GM21526 (cell line): Measurements from ENCODE around the gene HNMT.

Experiments used
- ATAC-seq: cut with Tn5 transposase; IDR thresholded peaks from one replicate; pipeline ENCODE4 v1.9.1; 2021; ENCODE audit warnings: moderate library complexity; ENCODE audit not compliant: unreplicated experiment, low FRiP score

The HNMT gene

DNA sequence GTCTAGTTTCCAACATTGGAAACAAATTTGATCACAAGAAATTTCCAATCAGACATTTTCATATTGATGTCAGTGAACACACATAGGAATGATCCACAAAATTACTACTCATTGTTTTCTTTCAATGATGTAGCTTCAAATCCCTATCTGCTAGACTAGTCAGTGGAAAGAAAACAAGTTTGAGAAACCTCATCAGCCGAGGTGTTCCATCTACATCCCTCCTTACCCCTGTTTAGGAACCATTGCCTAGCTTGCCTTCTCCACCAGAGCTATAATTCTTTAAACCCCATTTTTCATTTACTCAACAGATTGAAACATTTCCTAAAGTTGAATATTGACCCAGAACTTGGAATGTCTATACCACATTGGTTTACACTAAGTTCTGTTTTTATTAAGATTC is 45.3 kb downstream of the HNMT start:
- ATAC-seq, result no peak

DNA sequence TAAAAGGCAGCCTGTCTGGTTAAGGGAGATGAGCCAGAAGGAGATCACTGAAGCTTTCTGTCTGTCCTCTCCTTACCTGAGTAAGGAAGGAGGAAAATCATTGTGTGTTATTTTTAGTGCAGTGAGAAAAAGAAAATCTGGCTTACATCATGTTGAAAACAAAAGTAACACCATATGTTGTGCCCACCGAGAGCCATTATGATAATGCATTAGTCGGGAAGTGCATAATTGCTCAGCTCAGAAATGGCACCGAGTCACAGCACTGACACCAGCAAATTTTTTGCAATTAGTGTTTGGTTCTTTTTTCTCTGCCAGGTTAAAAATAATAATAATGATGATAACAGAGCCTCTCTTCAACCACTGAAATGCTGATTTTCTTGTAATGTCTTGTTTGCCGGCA is 46.6 kb downstream of the HNMT start:
- no peak for ATAC-seq

DNA sequence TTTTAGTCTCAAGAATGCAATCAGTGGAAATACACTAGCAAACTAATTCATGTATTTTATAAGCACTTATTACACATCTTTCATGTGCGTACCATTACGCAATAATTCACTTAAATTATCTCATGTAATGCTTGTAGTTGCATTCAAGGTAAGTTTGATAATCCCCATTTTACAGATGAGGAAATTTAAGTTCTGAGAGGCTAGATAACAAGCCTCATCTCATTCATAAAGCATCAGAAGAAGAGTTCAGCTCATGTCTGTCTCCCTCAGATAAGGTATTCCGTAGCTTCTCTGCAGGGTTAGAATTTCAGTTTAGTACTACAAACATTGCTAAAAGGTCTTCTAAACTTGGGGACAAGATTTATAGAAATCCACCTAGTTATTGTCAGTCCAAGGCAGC is 47.8 kb downstream of the HNMT start:
- no peak for ATAC-seq

DNA sequence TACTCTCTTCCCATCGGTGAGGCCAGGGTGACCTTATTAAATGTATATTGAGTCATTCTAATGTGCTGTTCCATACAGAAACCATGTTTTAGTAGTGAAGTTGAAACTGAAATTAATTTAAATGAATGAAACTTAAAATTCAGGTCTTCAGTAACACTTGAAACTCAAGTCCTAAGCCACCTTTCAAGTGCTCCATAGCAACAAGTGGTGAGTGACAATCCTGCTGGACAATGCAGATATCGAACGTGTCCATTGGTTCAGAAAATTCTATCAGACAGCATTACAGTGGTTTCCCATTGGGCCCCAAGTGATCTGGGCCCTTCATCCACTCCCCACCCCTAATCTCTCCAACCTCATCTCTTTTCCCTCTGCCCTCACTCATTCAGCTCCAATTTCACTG is 48.7 kb downstream of the HNMT start:
- no peak for ATAC-seq

DNA sequence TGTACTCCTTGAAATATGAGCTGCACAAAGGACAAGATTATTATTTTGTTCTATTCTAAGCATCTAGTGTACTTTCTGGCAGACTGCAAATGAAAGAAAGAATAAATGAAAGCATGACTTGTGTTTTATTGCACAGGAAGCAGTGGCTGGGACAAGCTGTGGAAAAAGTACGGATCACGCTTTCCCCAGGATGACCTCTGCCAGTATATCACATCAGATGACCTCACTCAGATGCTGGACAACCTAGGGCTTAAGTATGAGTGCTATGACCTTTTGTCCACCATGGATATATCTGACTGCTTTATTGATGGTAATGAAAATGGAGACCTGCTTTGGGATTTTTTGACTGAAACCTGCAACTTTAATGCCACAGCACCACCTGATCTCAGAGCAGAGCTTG is 49.4 kb downstream of the HNMT start:
- ATAC-seq, result no peak

DNA sequence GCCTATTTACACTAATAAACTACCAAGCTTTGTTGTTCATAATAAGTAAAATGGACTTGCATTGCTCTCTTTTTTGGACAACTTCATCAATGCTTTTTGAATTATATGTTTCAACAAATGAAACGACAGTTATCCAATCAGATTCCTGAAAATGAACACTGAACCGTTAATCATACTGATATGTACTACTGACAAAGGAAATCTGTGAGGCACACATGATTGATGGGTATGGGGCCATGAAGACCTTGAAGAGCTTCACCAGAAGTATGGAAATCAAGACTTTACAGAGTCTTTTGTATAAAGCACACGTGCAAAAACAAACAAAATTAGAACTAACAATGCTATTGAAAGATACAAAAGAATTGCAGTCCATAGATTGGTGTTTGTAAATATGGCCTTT is 51.2 kb downstream of the HNMT start:
- ATAC-seq, result no peak

DNA sequence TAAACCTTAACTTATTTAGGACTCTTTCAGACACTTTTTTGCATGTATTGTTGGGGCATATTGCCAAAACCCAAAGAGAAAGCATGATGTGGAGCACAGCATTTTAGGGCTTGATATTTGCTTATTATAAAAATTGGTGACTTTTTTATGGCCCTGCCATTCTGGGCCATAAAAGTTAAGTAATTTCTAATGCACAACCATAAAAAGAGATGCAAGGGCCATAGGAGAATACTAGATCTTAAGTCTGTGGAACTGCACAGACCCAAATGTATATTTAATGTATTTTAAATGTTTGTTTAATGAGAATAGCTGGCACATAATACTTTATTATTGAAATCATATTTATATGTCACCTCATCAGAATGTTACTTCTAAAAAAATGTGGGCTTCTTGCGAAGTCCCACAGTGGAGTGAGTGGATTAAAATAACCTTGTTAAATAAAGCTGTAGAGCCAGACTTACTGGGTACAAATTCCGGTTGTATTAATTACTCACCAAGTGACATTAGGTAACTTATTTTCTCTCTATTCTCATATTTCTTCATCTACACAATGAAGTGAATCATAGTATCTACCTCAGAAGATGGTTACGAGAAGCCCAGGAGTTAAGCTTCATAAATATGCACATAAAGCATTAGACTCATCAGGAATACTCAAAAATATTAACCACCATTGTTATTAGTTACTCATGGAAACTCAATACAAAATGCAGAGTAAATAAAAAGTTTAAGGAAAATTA is 52.2 kb downstream of the HNMT start:
- no peak for ATAC-seq

DNA sequence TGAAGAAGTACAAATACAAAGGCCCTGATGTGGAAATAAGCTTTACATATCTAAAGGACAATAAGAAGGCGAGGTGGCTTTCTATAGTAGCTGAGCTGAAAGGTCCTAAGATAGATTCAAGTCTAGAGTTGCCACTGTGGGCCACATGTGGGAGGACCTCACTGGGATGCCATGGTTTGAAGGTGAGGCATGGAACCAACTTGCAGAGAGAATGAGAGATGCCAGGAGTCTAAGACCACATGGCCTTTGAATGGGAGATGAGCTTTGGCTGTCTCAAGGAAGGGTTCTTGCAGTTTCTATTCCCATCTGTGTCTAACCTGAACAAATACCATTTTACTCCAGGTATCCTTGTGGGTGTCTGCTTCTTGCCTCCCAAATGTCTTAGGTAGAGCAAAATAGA is 53.6 kb downstream of the HNMT start:
- ATAC-seq, result no peak

DNA sequence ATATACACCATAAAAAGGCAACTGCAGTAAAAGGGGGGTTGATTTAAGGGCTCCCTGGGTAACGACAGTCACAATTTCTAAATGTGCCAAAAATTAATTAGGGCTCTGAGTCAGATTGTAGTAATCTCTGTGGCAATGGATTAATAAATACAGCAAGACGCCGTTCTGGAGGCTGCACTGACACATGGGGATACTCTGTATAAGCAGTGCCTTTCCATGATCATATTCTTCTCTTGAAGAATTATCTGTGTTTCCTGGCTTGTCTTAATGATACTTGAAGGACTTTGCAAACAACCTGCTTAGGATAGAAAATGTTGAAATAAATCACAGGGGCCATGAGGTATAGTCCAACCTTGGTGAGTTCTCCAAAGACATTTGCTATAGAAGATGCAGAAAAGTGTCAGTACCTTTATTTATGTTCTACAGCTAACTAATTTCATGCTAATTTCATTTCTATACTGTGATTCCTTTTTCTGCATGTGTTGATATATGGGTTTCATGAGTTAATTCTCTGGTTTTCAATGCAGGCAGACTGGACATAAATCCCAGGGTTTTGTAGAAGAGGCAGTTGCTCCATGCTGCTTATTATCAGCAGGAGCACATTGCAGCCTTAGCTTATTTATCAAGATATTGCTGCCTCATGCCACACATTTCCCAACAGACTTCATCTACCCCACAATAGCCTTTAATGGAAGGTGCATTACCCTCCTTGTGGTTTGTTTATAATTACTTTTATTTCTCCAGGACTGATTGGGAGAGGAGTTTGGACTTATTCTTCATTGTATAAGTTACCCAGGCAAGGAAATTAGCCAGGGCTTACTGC is 54.8 kb downstream of the HNMT start:
- no peak for ATAC-seq

DNA sequence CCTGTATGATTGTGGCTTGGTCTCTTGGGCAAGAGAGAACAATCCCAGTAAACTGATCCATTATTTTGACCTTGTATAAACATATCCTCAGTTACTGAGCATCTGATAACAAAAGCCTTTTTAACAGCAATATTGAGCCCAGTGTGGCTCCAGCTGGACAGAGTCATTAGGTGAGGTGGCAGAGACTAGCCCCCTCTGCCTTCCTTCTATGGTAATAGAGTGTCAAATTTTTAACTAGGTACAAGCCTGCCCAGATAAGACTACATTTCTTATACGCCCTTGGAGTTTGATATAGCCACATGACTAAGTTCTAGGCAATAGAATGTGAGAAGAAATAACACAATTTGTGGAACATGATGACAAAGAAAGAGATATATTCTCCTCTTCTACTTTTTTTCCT is 56.2 kb downstream of the HNMT start:
- no peak for ATAC-seq

DNA sequence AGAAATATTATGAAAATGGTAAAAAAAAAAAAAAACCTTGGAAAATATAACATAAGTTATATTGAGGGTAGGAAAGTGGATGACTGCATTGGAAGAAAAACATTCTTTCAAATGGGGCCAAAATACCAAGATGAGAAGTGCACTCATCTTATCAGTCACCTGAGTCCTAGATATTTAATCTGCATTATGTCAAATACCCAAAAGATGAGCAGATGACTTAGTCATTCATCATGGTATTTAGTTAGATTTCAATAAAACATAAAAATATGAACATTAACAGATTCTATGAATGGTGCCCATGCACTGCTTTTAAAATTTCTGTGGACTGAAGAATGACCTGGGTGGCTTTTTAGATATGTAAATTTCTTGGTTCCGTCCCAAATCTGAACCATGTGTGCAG is 56.9 kb downstream of the HNMT start:
- ATAC-seq, result no peak

DNA sequence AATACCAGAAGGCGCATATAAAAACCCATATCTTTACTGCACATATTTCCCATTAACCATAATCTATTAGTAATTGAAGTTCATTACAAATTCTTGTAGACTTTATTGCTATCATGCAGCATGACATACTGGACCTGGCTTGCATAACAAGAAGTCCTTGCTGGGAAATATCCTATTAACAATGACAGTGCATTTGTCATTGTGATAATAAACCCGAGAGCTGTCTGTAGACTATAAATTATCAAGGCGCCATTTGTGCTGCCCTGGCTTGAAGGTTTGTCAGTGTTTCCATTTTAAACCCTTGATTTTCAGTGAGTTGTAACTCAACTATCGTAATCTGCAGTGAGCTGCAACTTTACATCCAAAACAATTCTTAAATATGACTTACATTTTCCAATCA is 59.0 kb downstream of the HNMT start:
- no peak for ATAC-seq

DNA sequence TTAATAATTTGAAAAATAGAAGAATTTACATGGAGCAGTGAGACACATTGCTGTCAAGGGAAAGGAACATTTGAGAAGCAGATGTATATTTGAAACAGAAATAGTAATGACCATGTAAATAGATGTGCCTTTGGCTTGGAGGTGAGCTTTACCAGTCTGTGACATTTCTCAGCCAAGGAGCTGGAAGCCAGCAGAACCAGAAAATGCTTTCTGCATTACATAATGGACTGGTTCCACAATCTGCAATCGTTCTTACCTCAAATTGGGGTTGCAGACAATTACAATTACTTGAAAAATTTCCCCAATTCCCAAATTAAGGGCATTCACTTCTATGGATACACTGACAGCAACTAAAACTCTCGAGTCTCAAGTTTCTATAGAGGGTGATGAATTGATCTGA is 59.7 kb downstream of the HNMT start:
- ATAC-seq, result no peak

DNA sequence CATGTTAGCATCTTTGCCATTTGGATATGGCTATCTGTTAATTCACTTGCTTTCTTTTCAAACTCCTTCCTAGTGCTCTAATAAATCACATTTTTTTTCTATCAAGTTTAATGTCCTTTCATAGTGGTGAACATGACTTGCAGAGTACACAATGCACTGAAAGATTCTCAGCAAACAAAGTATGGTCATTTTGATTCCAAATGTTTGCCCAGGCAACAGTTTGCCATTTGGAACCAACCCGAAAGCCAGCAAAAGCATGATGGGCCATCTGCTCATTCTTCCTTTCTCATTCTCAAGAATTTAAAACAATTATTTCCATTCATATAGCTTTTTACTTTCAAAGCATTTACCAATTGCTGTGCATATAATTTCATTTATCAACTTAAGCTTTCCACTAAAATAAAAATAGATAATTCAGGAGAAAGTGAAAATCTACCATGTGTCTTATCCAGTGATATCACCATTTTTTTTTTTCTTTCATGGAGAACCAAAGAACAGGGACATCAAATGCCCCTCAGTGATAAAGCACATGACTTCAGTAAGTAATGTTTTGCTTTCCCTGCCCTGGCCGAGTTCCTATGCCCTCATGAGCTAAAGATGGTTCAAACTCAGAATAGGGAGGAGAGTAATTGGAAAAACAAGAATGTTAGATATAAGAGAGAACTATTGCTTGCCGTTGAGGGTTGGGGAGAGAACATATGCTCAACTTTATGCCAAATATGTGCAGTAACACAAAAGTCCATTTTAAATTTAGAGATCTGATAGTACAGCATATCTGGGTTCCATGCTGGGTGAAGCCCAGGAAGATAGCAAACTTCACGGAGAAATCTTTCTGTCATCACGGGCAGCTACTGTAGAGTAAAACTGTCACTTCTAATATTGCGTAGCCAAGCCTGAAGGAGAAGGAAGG is 62.1 kb downstream of the HNMT start:
- ATAC-seq, result no peak

DNA sequence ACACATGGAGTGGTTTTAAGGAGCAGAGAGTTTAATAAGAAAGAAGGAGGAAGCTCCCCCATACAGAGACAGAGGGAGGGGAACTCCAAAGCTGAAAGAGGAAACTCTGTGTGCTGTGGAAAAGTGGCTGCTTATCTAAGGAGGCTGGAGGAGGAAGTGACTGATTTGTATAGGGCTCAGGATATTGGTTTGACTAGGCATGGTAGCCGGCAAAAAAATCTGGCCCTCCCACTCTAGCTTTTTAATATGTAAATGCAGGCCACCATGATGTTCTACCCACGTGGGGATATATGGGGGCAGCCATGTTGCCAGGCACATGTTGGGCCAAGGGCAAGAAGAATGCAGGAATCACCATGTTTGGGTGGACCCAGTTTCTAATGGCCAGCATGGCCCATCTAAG is 64.3 kb downstream of the HNMT start:
- ATAC-seq, result no peak

DNA sequence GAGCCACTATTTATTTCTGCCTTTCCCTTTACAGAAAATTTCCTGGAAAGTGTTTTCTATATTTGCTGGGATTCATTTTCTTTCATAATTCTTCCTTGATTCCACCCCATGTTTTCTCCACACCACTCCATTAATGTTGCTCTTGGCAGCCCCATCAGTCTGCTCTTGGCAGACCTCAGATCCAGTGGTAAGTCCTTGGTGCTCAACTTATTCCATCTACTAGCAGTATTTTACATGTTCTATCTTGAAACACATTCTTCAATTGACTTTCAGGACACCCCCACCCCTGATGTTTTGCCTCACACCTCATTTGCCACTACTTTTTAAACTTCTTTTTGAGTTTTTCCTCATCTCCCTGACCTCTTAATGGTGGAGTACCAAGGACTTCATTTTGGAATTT is 65.0 kb downstream of the HNMT start:
- ATAC-seq, result no peak

DNA sequence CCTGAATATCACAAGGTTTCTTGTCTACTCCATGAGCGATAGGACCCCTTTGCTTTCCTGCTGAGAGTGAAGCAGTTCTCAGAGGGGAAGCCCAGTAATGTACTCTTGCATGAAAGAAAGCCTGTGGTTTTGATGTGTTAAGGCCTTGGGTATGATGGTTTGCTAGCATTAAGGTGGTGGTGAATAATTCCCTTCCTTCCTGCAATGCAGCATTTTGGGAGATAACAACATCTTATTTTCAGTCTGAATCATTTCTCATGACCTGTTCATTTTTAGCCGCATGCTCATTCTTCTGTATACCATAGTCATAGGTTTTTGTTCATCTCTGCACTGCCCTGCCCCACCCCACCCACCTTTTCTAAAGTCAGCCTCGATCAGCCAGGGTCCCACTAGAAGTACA is 66.2 kb downstream of the HNMT start:
- ATAC-seq, result peak; percentile 55

DNA sequence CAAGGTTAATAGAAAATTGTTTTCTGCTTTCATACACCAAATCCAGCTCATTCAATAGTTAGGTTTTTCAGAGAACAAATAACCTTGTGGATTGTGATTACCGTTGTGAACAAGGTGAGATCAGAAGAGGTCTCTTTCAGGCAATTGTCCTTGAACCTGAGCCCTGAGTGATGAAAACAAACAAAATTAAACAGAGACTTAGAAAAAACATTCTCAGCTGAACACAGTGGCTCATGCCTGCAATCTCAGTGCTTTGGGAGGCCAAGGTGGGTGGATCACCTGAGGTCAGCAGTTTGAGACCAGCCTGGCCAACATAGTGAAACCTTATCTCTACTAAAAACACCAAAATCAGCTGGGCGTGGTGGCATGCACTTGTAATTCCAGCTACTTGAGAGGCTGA is 68.1 kb downstream of the HNMT start:
- ATAC-seq, result no peak

DNA sequence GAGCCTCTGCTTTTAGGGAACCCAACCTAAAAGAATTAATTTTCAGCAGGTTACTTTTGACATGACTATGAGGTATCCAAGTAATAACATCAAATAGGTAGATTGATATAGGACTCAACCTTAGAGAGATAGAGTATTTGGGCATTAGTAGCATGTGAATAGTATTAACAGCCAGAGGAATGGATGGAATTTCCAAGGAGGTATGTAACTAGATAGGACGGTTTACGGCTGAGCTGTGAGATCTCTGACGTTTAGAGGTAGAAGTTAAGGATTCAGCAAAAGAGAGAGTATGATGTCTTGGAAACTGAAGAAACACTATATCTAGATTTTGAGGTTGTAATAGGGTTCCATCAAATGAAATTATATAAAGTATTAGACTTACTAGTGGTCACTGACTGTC is 70.3 kb downstream of the HNMT start:
- no peak for ATAC-seq

DNA sequence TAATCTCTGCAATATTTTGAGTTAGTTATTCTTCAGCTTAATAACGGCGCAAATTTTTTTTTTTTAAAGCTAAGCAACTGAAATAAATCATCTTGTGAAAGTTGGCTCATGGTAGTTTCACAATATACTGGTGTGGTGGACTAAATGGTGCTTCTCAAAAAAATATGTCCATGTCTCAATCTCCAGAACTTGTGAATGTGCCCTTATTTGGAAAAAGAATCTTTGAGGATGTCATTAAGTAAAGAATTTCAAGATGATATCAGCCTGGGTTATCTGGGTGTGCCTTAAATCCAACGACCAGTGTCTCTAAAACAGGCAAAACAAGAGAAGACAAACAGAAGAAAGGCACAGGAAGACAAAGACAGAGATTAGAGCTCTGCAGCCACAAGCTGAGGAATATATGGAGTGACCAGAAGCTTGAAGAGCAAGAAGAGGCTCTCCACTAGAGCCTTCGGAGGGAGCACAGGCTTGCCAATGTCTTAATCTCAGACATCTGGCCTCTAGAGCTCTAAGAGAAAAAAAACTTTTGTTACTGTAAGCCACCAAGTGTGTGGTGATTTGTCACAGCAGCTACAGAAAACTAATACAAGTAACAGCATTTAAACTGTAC is 71.4 kb downstream of the HNMT start:
- ATAC-seq, result no peak

DNA sequence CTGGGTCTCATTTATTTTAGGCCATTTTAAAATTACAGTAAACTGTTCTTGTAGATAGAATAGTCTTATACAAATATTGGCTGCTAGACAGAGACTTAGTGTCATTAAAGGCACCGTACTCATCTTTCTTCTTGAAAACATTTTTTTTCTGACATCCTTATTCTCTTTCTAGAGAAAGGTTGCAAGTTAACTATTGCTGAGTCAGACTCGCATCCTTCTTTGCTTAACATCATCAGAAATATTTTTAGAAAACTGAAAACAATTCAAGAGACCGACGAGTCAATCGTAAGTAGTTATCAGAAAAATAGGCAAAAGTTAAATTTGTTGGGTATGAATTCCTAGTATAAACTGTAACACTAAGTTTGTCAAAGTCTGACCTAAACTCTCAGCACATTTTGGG is 72.2 kb downstream of the HNMT start:
- no peak for ATAC-seq
